Amniotic stem cell (primary cell): Measurements from ENCODE around the gene AGMO.
A peak's percentile ranks its signal among the peaks of the same experiment; 100 is the strongest.
"Not testable (repeated sequence)": the region's sequence is repeated elsewhere in the genome, so short reads cannot be mapped to it uniquely, and the experiment has no call there.

Experiments
- DNase-seq: peaks from one replicate; lab custom pipeline; 2025; lab: John Stamatoyannopoulos, UW

The AGMO gene

DNA sequence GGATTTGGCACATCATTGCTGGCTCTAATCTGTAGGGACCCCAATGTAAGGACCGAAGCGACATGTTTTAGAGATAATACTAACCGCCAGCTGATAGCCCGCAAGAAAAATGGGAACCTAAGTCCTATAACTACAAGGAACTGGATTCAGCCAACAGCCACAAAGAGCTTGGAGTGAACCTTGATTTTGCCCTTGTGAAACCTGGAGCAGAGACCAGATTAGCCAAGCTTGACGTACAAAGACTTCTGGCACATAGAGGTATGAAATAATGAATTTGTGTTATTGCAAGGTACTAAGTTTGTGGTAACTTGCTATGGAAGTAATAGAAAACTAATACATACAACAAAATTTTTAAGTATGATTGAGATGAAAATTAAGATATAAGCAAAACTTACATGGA lies 246.9 kb downstream of the AGMO start:
- no peak for DNase-seq

- DNase-seq: no peak
Observed at GRCh38 chr7:15313361-15313760, 248.5 kb downstream of the AGMO start.

DNA sequence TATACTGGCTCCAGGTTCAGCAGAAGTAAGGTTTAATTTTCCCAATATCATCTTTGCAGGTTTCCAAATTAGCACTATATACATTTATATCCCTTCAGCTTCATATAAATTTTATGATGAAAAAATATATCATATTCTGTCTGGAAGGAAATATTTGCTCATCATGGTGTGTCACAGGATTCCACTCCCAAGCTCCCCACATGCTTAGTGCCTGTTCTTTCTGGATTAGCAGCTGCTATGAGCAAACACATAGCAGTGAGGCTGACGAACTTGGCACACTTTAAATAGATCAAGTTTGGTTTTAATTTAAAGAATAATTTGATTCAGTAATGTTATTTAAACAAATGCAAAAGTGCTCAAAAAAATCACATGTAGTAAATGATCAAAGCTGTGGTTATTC lies 251.9 kb downstream of the AGMO start:
- no peak for DNase-seq

DNA sequence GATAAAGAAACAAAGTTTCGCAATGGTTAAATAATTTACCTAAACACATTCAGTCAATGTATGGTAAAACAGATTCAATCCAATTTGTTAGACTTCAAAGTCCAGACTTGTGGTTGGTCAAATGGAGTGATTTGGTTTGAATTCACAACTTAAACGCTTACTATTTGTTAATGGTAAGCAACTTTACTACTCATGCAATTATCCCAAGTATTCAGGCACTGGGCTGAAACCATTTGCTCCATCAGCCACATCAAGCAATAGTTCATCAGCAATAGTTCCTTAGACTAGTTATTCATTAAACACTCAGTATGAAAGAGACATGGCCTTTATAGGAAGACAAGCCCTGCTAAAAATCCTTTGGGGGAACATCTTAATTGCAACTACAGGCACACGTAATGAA lies 253.0 kb downstream of the AGMO start:
- no peak for DNase-seq

DNA sequence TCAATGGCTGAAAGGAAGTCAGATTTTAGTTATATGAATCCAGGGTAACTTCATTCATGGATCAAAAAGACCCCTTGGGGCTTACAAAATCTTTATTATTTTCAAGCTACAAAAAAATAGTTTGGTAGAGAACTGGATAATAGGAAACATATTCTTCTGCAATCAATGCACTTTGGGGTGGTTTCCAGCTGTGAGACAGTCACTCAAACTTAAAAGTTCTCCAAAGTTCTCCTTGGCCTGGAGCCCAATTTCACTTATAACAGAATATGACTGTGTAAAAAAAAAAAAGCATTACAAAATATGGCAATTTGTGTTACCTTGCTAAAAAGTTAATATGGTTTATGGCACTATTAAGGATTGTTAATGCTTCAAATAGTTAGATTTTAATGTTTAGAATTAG lies 255.5 kb downstream of the AGMO start:
- DNase-seq: no peak

GRCh38 chr7:15305002-15305600 lies 256.7 kb downstream of the AGMO start:
- DNase-seq: peak; percentile 20

- no peak for DNase-seq
Observed at GRCh38 chr7:15303357-15303756, 258.5 kb downstream of the AGMO start.

DNA sequence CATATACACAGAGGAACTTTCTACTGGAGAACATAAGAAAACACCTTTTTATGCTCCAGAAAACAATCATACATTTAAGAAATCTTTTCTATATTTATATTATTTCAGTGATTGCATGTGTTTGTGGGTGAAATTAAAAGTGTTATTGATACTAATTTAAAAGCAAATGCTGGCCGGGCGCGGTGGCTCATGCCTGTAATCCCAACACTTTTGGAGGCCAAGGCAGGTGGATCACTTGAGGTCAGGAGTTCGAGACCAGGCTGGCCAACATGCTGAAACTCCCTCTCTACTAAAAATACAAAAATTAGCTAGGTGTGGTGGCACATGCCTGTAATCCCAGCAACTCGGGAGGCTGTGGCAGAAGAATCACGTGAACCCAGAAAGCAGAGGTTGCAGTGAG lies 260.8 kb downstream of the AGMO start:
- DNase-seq: not testable (repeated sequence)

GRCh38 chr7:15292138-15292537 lies 269.7 kb downstream of the AGMO start:
- DNase-seq: no peak

- DNase-seq: no peak
Observed at GRCh38 chr7:15291699-15292098, 270.1 kb downstream of the AGMO start.

- no peak for DNase-seq
Observed at GRCh38 chr7:15288741-15289140, 273.1 kb downstream of the AGMO start.

- no peak for DNase-seq
Observed at GRCh38 chr7:15284396-15284795, 277.4 kb downstream of the AGMO start.

DNA sequence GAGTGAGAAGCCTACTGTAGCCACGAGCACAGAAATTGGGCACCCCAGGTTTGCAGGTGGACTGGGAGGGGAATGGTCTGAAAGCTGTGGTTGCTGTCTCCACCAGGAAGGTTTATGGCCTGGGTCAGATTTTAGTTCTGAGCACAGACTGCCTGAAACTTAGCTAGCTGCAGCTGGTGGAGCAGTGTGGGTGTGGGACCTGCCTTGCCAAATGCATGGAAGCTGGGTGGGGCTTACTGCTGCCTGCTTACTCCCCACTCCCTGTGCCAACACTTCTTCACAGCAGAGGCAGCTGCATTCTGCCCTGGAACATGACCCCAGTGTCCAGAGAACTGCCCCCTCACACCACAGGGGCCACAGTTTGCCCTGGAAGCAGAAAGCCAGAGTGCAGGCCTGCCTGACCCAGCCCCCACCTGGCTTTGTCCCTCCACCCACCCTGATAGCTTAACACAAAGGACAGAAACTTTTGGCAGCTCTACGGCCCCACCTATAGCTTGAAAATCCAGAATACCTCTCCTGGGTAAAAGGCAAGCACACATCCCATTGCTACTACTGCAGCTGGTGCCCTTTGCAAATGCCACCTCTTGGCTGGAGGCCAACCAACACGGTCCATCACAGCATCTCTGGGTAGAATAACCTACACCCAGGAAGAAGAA lies 281.6 kb downstream of the AGMO start:
- no peak for DNase-seq

GRCh38 chr7:15279640-15280039 lies 282.2 kb downstream of the AGMO start:
- DNase-seq: no peak

DNA sequence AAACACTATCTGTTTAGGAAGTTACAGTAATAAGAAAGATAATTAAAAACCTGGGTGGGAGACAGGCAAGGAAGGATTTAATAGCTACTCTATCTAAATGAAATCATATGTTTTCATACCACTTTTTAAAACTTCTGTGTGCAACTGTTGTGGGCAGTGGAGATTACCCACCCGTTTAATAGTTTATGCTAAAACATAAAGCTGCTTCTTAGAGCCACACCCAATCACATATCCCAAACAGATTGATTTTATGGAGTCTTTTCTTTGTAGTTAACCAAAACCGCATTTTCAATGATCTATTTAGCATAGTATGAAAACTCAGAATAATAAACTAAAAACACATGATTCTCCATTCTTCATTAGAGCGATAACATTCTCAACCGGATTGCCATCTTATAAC lies 304.1 kb downstream of the AGMO start:
- no peak for DNase-seq

DNA sequence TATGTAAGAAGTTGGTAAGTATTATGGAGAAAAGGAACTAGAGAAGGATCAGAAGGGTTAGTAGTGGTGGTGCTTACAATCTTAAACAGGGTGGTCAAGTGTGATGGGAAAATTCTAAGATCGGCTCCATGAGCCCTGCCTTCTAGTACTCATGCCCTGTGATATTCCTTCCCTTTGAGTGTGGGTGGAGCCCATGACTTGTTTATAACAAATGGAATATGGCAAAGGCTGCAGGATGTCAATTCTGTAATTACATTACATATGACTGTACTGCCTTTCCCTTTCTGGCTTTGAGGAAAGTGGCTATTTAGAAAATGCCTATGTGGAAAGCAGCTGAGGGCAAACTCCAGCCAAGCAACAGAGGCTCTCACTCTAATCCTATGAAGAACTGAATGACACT lies 309.6 kb downstream of the AGMO start:
- DNase-seq: no peak

DNA sequence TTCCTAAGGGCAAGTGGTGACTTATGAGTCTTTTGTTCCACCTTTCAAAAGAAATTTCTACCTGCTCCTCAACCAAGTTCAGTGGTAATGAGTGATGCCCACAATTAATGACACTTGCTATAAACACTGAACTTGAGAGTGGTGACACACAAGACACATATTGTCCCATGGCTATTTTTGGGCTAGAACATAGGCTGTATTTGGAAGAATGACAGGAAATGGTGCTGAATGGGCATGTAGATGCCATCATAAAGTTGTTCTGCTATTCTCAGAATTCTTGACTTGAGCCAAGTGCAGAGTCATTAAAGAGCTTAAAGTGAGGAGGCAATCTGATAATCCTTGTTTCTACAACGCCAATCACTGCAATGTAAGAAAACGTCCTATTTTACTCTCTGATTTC lies 313.3 kb downstream of the AGMO start:
- no peak for DNase-seq

DNA sequence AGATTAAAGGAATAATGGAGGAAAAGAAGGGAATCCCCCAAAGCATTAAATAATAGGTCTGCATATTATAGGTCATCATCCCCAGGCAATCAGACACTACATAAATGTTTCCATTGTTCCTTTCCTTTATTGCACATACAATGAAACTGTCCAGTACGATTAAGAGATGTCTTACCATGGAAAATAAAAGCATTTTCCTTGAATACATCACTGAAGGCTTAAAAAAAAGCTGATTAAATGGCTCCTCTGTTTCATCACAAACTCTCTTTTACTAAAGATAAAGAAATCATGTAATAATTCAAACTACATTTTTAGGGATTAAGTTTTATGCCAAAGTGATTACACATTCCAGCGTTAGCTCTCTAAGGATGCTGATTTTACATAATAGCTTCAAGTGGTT lies 316.0 kb downstream of the AGMO start:
- no peak for DNase-seq

DNA sequence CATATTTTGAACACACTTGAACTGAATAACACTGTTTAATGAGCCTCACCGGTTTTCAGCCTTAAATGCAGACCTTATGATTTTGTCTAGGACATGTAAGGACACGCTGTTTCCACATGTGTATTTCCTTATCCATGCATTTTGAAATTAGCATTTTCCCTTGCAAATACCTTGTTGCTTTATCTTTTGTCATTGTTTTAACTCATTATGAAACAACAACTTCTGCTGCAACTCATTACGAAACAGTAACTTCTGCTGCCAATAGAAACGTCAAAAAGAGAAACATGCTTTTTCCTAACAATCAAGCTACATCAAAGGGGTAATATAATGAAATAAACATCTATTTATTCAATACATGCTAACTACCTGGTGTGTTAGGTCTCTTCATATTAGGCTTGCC lies 322.0 kb downstream of the AGMO start:
- no peak for DNase-seq

DNA sequence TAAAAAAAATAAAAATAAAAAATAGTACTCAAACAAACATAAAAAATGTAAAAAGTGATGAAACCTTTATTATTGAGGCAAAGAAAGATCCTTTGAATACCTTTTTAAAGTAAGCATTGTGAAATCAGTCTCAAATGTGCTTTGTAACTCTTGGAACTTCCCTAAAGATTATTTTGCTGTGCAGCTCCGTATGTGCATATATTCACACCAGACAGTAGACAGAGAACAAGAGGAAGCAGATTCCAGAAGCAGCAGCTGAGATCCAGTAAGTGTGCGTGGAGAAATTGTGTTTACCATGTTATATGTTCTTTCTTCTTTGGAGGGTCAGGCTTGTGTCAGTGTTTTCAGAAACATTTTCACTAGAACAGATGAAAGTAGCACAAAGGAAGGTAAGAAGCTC lies 324.9 kb downstream of the AGMO start:
- DNase-seq: no peak

DNA sequence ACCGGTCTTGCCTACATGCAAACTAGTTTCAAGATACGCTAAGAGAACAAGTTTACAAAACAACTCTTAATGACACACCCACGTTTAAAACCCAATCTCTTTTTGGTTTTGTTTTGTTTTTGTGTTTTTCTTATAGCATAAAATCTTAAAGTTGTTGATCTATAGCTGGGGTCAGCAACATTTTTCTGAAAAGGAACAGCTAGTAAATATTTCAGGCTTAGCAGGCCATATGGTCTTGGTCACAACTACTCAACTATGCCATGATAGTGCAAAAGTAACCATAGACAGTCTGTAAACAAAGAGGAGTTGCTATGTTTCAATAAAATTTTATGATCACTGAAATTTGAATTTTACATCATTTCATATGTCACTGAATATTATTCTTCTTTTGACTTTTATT lies 327.4 kb downstream of the AGMO start:
- DNase-seq: no peak

DNA sequence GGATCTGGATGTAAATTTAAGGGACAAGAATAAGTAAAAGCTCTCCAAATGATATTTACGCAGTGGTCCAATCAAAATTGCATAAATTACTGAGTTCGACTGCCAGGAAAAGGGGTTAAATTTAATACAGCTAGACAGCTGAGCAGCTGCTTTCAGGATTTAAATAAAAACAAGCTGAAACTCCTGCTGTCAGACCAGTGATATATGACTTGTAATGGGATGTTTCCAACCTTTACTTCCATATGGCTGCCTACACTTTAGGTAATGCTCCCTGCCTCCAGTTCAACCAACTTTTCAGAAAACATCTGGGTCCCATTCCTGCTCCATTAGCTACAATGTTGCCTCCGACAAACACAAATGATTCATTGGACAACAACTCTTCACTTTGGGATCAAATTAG lies 333.0 kb downstream of the AGMO start:
- no peak for DNase-seq

DNA sequence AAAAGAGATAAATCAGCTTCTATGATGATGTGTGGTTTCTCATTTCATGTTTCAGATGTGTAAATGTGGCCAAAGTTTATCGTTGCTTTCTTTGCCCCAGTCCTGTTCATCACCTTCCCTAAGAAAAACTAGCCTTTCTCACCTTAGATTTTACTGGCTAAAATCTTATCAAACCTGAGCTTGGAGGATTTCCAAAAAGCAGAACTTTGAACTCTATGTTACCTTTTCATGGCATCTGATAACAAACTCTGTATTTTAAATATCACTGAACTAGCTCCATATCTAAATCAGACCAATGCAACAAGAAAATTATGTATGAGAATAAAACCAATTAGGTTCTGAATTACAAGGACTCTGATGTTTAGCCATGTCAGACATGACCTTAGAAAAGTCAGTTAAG lies 335.8 kb downstream of the AGMO start:
- DNase-seq: no peak

DNA sequence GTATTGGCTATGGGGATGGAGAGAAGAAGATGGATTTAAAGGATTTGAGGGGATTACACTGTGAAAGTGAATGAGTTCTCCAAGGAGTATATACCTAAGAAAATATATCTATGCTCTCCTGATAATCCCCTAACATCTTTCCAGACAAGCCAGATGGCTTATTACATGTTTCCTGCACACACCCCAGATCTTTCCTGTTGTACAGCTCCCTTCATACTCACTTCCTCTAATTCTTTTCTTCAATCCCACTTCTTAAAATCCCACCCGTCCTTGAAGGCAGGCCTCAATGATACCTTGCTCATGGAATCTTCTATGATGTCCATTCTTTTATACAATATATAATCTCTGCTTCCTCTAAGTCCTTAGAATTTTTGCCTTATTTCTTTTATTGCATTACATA lies 342.1 kb downstream of the AGMO start:
- no peak for DNase-seq
